Neural progenitor cell (in vitro differentiated cells): ENCODE data around the gene SNRNP25. TPM values are rescaled to one million over a fixed set of nuclear protein-coding genes. Genes with fewer than 3 reads are reported as not detected.

Experiments
- DNase-seq: peaks from one replicate; pipeline ENCODE4 v3.0.0-alpha.2; 2016; ENCODE audit warnings: low spot score
- H2AFZ ChIP-seq: fragments of 200-600 bp; sonication (generic); replicated peaks from 2 replicates; pipeline ENCODE4 v1.6.1; 2016; ENCODE audit warnings: antibody characterized with exemption
- H3F3A ChIP-seq: fragments of 200-600 bp; sonication (generic); 2 replicates; pipeline ENCODE4 v1.6.1; 2016; ENCODE audit warnings: antibody characterized with exemption, low read depth
- H3K27ac ChIP-seq: fragments of 200-600 bp; sonication (generic); 2 replicates; pipeline ENCODE4 v1.5.1; 2016; ENCODE audit warnings: mild to moderate bottlenecking
- H3K27me3 ChIP-seq: fragments of 200-600 bp; sonication (generic); 2 replicates; pipeline ENCODE4 v1.6.1; 2016; ENCODE audit warnings: mild to moderate bottlenecking, moderate library complexity
- H3K36me3 ChIP-seq: fragments of 200-600 bp; sonication (generic); 2 replicates; pipeline ENCODE4 v1.5.1; 2016
- H3K4me1 ChIP-seq: fragments of 200-600 bp; sonication (generic); 2 replicates; pipeline ENCODE4 v1.6.1; 2016; ENCODE audit warnings: mixed run types
- H3K4me2 ChIP-seq: fragments of 200-600 bp; sonication (generic); 2 replicates; pipeline ENCODE4 v1.6.1; 2016
- H3K4me3 ChIP-seq: fragments of 200-600 bp; sonication (generic); 2 replicates; pipeline ENCODE4 v1.5.1; 2016
- H3K79me2 ChIP-seq: fragments of 200-600 bp; sonication (generic); 2 replicates; pipeline ENCODE4 v1.6.1; 2016; ENCODE audit warnings: low read depth
- H3K9ac ChIP-seq: fragments of 200-600 bp; sonication (generic); 2 replicates; pipeline ENCODE4 v1.6.1; 2016
- H3K9me3 ChIP-seq: fragments of 200-600 bp; sonication (generic); 2 replicates; pipeline ENCODE4 v1.5.1; 2016; ENCODE audit warnings: low read depth
- H4K20me1 ChIP-seq: fragments of 200-600 bp; sonication (generic); 2 replicates; pipeline ENCODE4 v1.6.1; 2016; ENCODE audit warnings: low read depth
- H3K27ac Mint-ChIP-seq: 3 replicates; pipeline ENCODE4 v1.8.0; 2021; ENCODE audit warnings: mixed read lengths
- H3K27me3 Mint-ChIP-seq: 2 replicates; pipeline ENCODE4 v1.8.0; 2022; ENCODE audit warnings: low read depth, mild to moderate bottlenecking, inconsistent platforms, moderate library complexity, mixed read lengths; ENCODE audit not compliant: insufficient read depth
- H3K36me3 Mint-ChIP-seq: 3 replicates; pipeline ENCODE4 v1.8.0; 2021; ENCODE audit warnings: mixed read lengths
- H3K4me1 Mint-ChIP-seq: 3 replicates; pipeline ENCODE4 v1.8.0; 2021; ENCODE audit warnings: mixed read lengths
- H3K4me3 Mint-ChIP-seq: 3 replicates; pipeline ENCODE4 v1.8.0; 2021; ENCODE audit warnings: mild to moderate bottlenecking, moderate library complexity, mixed read lengths
- H3K9me3 Mint-ChIP-seq: 3 replicates; pipeline ENCODE4 v1.8.0; 2020; ENCODE audit warnings: mixed read lengths
- CTCF ChIP-seq: fragments of 200-600 bp; sonication (generic); IDR thresholded peaks from 2 replicates; pipeline ENCODE4 v1.5.1; 2017; ENCODE audit warnings: antibody characterized with exemption, mild to moderate bottlenecking
- EZH2 ChIP-seq: fragments of 200-600 bp; sonication (generic); IDR thresholded peaks from 2 replicates; pipeline ENCODE4 v1.6.1; 2017; ENCODE audit warnings: antibody characterized with exemption, mild to moderate bottlenecking, moderate library complexity
- EZH2phosphoT487 ChIP-seq: fragments of 200-600 bp; sonication (generic); IDR thresholded peaks from 2 replicates; pipeline ENCODE4 v1.6.1; 2017; ENCODE audit warnings: antibody characterized with exemption
- total RNA-seq: library from RNA; depleted of rRNA; stranded (reverse); fragments of >200 nt; gene quantifications from 2 replicates; pipeline ENCODE4 v1.2.3, GENCODE V29; 2015; ENCODE audit warnings: low replicate concordance

SNRNP25 gene
- total RNA-seq, 1 donor from 2014 or later = 49.8 TPM

- H3K4me1 ChIP-seq = no peaks in the 10 kb centered on the region
- H4K20me1 ChIP-seq = peaks cover 2% of the 10 kb centered on the region
- Mint-ChIP-seq H3K4me1 (peaks cover 6% of the 10 kb centered on the region), H3K9me3 (no peaks in the 10 kb centered on the region), H3K27me3 (peaks cover 3% of the 10 kb centered on the region), H3K27ac (peak overlapping the region; percentile 24), H3K4me3 (no peak overlapping the region), H3K36me3 (peaks cover 15% of the 10 kb centered on the region)
- H3K4me2 ChIP-seq = no peak overlapping the region
- H3K27me3 ChIP-seq = no peaks in the 10 kb centered on the region
- DNase-seq = no peak
- no peaks in the 10 kb centered on the region for H3K9me3 ChIP-seq
- no peak overlapping the region for H2AFZ ChIP-seq
- H3K36me3 ChIP-seq = no peaks in the 10 kb centered on the region
- no peak overlapping the region for H3K27ac ChIP-seq
- H3K4me3 ChIP-seq = no peak overlapping the region
- H3K79me2 ChIP-seq = peaks cover 16% of the 10 kb centered on the region
- TF ChIP-seq CTCF (no peak), EZH2phosphoT487 (no peak), EZH2 (no peak)
- peaks cover 11% of the 10 kb centered on the region for H3F3A ChIP-seq
- no peak overlapping the region for H3K9ac ChIP-seq
These were observed 4.1 kb downstream of the SNRNP25 start for GRCh38 chr16:57711-58110.

DNA sequence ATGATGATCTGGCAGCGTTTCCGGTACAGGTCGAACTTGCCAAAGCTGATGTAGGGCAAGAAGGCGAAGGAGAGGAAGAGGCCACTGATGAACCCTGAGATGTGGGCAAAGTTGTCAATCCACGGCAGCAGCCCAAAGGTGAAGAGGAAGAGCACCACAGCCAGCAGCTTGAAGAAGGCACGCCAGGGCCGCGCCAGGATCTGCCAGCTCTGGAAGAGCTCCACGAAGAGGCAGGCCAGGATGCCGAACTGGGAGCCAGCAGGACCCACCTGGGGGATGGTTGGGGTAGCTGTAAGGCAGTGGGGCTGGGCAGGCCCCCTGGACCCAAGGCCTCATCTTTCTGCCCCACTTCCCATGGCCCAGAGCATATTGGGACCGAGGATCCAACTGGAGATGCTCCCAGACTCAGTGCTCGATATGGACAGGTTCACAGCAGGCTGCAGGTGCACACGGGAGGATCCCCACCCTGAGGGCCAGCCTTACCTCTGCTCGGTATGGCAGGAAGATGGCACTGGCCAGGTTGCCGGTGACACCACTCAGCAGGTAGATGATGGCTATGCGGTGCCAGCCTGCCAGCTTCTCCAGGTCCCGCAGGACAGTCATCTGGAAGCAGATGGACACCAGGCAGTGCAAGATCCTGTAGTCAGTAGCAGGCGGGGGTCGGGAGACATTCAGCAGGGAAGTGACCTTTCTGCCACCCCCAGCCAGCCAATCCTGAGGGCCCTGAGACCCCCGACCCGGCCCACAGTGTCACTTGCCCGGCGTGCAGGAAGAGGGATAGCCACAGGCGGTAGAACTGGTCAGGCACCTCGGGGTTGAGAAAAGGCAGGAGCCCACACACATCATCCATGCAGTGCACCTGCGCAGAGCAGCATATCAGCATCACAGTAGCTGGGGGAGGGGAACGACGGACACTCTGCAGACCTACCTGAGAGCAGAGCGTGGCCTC, 5.1 kb downstream of the SNRNP25 start:
- H3K4me3 ChIP-seq = no peak overlapping the region
- H3K79me2 ChIP-seq = peaks cover 13% of the 10 kb centered on the region
- no peaks in the 10 kb centered on the region for H4K20me1 ChIP-seq
- H3K36me3 Mint-ChIP-seq = peaks cover 15% of the 10 kb centered on the region
- DNase-seq = no peak
- no peak overlapping the region for H3K9ac ChIP-seq
- H3K4me3 Mint-ChIP-seq = peak overlapping the region; percentile 52
- peak overlapping the region; percentile 24 for H3K27ac Mint-ChIP-seq
- H3K4me1 Mint-ChIP-seq = peaks cover 4% of the 10 kb centered on the region
- peaks cover 3% of the 10 kb centered on the region for H3K27me3 Mint-ChIP-seq
- no peaks in the 10 kb centered on the region for H3K36me3 ChIP-seq
- H3F3A ChIP-seq = peaks cover 5% of the 10 kb centered on the region
- no peaks in the 10 kb centered on the region for H3K27me3 ChIP-seq
- H3K4me1 ChIP-seq = no peaks in the 10 kb centered on the region
- TF ChIP-seq CTCF (no peak), EZH2 (no peak), EZH2phosphoT487 (no peak)
- no peaks in the 10 kb centered on the region for H3K9me3 Mint-ChIP-seq
- H2AFZ ChIP-seq = no peak overlapping the region
- H3K27ac ChIP-seq = no peak overlapping the region
- no peak overlapping the region for H3K4me2 ChIP-seq
- H3K9me3 ChIP-seq = no peaks in the 10 kb centered on the region

- Mint-ChIP-seq H3K27ac (no peak overlapping the region), H3K4me1 (no peaks in the 10 kb centered on the region), H3K4me3 (no peak overlapping the region), H3K27me3 (peaks cover 2% of the 10 kb centered on the region), H3K36me3 (peaks cover 15% of the 10 kb centered on the region), H3K9me3 (no peaks in the 10 kb centered on the region)
- Histone ChIP-seq H3K36me3 (no peaks in the 10 kb centered on the region), H3K4me2 (no peak overlapping the region), H4K20me1 (no peaks in the 10 kb centered on the region), H3K9me3 (no peaks in the 10 kb centered on the region), H3K4me3 (no peak overlapping the region), H2AFZ (no peak overlapping the region), H3K9ac (no peak overlapping the region), H3K27me3 (no peaks in the 10 kb centered on the region), H3K79me2 (peaks cover 5% of the 10 kb centered on the region), H3K27ac (no peak overlapping the region), H3F3A (peaks cover 5% of the 10 kb centered on the region), H3K4me1 (no peaks in the 10 kb centered on the region)
- TF ChIP-seq EZH2 = no peak
- TF ChIP-seq EZH2phosphoT487 = no peak
- TF ChIP-seq CTCF = no peak
- no peak for DNase-seq
These were observed 5.9 kb downstream of the SNRNP25 start for GRCh38 chr16:59440-60059.
